GM12864 (cell line): ENCODE results near the gene CRYL1.
A peak's percentile ranks its signal among the peaks of the same experiment; 100 is the strongest.

ENCODE experiments used
- DNase-seq: peaks from one replicate; pipeline ENCODE4 v3.0.0-alpha.2; 2011; ENCODE audit warnings: low read depth
- H3K4me3 ChIP-seq: 2 replicates; pipeline ENCODE4 v1.5.1; 2011; ENCODE audit warnings: mild to moderate bottlenecking, low read depth, low read length, control low read depth
- TF ChIP-seq, protein P1 (sequence below): IDR thresholded peaks from 2 replicates; pipeline ENCODE4 v1.5.1; 2011; ENCODE audit warnings: low read depth, mild to moderate bottlenecking, moderate library complexity, low read length, control low read depth, inconsistent platforms; ENCODE audit errors: missing control alignments

The CRYL1 gene

DNA sequence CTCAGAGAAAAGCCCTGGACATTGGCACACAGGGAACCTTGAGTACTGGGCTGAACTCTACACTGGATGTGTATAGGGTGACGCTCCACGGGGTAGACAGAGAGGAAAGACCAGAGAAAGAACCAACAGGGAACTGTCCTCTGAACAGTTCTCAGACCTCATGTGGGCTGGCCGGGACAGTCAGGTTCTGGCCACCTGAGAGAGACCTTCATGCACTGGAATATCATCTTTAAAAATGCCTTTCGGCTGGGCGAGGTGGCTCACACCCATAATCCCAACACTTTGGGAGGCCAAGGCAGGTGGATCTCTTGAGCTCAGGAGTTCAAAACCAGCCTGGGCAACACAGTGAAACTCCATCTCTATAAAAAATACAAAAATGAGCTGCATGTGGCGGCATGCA is 149.8 kb downstream of the CRYL1 start:
- no peak overlapping the region for H3K4me3 ChIP-seq
- no peak for DNase-seq
- TF ChIP-seq, protein P1, sequence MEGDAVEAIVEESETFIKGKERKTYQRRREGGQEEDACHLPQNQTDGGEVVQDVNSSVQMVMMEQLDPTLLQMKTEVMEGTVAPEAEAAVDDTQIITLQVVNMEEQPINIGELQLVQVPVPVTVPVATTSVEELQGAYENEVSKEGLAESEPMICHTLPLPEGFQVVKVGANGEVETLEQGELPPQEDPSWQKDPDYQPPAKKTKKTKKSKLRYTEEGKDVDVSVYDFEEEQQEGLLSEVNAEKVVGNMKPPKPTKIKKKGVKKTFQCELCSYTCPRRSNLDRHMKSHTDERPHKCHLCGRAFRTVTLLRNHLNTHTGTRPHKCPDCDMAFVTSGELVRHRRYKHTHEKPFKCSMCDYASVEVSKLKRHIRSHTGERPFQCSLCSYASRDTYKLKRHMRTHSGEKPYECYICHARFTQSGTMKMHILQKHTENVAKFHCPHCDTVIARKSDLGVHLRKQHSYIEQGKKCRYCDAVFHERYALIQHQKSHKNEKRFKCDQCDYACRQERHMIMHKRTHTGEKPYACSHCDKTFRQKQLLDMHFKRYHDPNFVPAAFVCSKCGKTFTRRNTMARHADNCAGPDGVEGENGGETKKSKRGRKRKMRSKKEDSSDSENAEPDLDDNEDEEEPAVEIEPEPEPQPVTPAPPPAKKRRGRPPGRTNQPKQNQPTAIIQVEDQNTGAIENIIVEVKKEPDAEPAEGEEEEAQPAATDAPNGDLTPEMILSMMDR, result no peak

DNA sequence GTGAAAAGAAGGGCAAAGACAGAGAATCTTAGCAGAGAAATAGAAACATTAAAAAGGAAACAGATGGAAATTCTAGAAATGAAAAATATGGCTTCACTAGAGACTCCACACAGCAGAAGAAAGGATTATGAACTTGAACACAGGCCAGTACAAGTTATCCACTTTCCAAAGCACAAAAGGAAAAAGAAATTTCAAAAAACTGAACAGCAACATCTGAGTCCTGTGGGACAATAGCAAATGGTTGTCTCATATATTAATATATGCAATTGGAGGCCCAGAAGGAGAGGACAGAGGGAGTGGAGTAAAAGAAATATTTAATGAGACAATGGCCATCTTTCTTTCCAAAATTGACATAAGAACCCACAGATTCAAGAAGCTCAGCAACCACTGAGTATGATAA is 151.8 kb downstream of the CRYL1 start:
- TF ChIP-seq, protein P1, result no peak
- DNase-seq, result no peak
- no peak overlapping the region for H3K4me3 ChIP-seq

DNA sequence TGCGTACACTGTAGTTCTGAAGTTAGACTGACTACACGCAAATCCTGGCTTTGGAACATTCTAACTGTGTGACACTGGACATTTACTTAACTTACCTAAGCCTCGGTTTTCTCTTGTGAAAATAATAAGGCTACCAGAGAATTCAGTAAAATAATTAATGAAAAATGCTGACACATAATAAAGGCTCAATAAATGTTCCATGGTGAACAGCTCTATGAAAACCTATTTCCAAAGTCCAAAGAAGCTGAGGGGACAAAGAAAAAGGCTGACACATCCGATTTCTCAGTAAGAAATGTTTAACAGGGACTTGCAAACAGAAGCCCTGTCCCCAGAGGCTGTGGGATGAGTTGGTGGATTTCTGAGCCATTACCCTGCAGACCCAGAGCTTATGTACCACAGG is 153.8 kb downstream of the CRYL1 start:
- no peak for DNase-seq
- H3K4me3 ChIP-seq, result no peak overlapping the region
- TF ChIP-seq, protein P1, result no peak

DNA sequence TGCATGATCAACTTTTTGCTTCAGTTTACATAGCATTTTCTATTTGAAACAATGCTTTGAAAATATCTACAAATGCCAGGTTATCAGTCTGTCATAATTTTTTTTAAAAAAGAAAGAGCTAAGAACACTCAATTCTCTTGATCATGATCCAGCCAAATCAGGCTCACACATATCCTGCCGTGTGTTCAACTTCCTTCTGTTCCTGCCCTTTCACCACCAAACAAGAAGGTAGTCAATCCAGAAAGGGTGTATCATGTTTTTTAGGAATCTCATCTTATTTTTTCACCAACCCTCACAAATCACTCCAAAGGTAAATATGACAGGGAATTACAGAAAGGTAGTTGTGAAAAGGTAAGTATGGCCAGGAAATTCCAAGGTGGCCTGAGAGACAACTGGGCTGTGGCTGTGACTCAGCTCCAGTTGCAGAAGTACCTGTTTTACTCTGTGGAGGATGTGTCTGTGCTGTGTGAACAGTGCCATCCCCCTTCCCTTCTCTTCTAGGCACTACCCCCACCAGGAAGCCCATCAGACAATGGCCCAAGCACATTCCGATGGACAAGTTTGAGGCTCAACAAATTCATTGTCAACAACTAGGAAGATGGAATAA is 154.7 kb downstream of the CRYL1 start:
- TF ChIP-seq, protein P1, result no peak
- no peak for DNase-seq
- no peak overlapping the region for H3K4me3 ChIP-seq

DNA sequence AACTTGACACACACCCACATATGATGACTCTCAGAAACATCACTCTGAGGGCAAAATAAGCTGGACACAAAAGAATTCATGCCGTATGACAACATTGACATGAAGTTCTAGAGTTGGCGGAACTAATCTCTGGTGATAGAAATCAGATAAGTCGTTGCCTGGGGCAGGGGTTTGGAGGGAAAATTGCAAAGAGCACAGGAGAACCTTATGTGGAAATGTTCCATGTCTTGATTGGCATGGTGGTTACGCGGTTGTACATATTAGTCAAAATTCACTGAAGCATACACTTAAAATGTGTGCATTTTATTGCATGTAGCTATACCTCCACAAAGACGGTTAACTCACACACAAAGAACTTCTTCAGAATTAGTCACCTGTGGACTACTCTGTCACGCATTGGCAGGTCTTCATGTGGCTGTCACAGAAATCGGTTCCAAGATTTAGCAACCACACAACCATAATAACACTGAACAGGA is 155.7 kb downstream of the CRYL1 start:
- DNase-seq, result peak; percentile 46
- TF ChIP-seq, protein P1, result no peak
- no peak overlapping the region for H3K4me3 ChIP-seq

DNA sequence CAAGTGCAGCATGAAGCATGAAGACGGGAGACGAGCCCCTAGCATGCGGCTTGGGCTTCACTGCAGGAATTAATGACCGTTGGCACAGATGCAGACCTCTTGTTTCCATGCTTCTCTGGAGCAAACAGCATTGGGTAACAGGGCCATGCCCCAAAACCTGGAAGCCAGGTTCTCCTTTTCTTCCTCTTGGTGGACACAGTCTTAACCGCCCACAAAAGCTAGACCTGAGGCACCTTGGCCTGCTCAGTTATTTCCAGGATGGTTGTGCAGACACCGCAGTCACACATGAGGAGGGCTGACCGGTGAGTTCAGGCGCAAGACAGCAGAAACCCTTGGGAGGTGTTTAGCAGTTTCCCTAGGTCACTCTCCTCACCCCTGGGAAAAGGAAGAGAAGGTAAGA is 159.6 kb downstream of the CRYL1 start:
- DNase-seq, result no peak
- no peak overlapping the region for H3K4me3 ChIP-seq
- TF ChIP-seq, protein P1, result no peak

DNA sequence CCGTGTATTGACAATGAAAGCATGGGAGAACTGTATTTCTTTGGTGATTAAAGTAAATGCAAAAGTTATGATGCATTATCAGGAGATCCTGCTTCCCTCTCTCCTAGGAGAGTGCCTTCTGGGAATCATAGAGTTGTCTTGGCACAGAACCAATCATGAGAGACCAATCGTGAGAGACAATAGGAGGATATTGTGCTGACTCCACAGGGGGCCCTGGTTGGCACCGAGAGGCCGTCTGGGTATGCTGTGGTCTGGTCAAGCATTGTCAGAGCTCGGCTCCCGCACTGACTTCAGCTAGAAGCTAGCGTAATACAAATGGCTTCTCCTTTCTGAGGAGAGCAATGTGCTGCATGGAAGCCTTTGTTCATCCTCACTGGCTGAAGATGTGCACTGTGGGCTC is 162.1 kb downstream of the CRYL1 start:
- TF ChIP-seq, protein P1, result no peak
- H3K4me3 ChIP-seq, result no peak overlapping the region
- DNase-seq, result no peak
